ENCODE data around the gene RASIP1.
"Not testable (repeated sequence)": the region's sequence is repeated elsewhere in the genome, so short reads cannot be mapped to it uniquely, and the experiment has no call there.

Gene RASIP1

DNA sequence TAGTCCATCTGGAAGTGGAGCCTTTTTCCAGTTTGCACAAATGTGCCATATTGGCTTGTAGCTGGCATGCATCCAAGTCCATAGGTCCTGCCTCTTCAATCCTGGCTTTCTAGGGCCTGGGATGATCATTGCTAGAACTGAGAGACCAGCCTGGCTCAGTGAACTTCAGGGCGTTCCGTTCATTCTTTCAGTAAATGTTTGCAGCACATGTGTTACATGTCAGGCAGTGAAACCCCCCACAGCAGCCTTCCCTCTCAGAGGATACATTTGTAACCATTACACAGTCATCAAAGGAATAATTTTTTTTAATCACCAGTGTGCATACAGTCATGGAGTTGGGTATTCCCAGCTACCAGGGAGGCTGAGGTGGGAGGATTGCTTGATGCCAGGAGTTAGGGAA, 35.0 kb downstream of the RASIP1 start:
- TF ChIP-seq, protein P1, sequence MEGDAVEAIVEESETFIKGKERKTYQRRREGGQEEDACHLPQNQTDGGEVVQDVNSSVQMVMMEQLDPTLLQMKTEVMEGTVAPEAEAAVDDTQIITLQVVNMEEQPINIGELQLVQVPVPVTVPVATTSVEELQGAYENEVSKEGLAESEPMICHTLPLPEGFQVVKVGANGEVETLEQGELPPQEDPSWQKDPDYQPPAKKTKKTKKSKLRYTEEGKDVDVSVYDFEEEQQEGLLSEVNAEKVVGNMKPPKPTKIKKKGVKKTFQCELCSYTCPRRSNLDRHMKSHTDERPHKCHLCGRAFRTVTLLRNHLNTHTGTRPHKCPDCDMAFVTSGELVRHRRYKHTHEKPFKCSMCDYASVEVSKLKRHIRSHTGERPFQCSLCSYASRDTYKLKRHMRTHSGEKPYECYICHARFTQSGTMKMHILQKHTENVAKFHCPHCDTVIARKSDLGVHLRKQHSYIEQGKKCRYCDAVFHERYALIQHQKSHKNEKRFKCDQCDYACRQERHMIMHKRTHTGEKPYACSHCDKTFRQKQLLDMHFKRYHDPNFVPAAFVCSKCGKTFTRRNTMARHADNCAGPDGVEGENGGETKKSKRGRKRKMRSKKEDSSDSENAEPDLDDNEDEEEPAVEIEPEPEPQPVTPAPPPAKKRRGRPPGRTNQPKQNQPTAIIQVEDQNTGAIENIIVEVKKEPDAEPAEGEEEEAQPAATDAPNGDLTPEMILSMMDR (conservative IDR thresholded peaks at IDR 0.05) = no peak
- TF ChIP-seq ZFX (IDR thresholded peaks at IDR 0.05) = no peak
- H3K27ac ChIP-seq = no peak overlapping the region

DNA sequence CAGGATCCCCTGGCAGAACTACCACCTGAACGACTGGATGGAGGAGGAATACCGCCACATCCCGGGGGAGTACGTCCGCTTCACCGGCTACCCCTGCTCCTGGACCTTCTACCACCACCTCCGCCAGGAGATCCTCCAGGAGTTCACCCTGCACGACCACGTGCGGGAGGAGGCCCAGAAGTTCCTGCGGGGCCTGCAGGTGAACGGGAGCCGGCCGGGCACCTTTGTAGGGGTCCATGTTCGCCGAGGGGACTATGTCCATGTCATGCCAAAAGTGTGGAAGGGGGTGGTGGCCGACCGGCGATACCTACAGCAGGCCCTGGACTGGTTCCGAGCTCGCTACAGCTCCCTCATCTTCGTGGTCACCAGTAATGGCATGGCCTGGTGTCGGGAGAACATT, 37.1 kb downstream of the RASIP1 start:
- no peak overlapping the region for H3K27ac ChIP-seq
- TF ChIP-seq, protein P1 (conservative IDR thresholded peaks at IDR 0.05) = no peak
- TF ChIP-seq ZFX (IDR thresholded peaks at IDR 0.05) = no peak

DNA sequence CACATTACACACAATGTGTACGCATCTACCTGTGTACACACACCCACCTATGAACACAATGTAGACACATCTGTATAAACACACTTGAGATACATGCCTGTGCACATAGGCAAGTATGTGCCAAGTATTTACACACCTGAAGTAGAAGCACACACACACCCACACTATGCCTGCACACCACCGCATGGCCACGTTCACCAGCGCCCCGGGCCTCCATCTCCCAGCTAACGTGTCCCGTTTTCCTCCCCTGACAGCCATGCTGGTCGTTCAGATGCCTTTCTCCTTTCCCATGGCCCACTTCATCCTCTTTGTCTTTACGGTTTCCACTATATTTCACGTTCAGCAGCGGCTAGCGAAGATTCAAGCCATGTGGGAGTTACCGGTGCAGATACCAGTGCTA, 37.7 kb downstream of the RASIP1 start:
- no peak for TF ChIP-seq ZFX (IDR thresholded peaks at IDR 0.05)
- TF ChIP-seq, protein P1 (conservative IDR thresholded peaks at IDR 0.05) = no peak
- no peak overlapping the region for H3K27ac ChIP-seq

DNA sequence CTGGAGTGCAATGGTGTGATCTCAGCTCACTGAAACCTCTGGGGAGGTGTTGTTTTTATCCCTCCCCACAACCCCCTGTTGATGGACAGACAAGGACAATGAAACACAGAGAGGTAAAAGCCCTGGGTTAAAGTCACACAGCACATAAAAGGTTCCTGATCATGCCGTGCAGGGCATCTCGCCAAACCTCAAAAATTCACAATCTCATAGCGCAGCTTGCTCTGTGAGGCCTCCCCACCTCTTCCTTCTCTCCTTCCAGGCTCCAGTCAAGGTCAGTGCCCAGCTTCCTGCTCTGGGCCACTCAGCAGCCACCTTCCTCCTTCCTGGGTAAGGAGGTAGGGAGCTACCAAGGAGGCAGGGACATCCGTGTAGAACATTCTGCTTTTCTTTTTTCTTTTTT, 42.4 kb downstream of the RASIP1 start:
- no peak overlapping the region for H3K27ac ChIP-seq

DNA sequence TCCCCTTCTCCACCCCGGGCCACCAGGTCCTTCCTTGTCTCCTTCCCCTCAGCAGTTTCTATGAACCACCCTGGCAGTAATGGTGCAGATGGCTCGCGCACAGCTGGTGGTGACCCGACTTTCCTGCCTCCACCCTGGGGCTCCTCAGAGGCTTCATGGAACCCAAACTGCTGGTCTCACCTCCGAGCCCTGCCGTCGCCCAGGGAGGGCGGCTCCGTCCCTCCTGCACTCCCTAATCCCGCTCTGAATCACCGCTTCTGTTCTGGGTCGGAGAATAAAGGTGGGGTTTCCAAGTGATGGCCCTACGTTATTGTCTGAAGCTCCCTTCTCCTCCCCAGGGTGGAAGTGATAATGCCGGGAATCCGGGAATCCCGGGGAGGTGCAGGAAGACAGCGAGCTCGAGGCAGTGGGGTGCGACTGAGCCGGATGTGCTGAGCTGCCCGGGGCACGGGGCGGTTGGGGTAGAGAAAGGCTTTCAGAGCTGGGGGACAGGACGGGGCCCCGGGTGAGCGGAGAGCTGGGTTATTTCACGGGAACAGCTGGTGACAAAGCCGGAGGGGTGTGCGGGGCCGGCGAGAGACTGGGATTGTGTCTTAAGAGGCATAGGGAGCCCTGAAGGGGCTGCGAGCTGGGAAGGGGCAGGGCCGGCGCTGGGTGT, 43.9 kb downstream of the RASIP1 start:
- H3K27ac ChIP-seq = no peak overlapping the region
- TF ChIP-seq ZFX (IDR thresholded peaks at IDR 0.05) = no peak
- TF ChIP-seq, protein P1 (conservative IDR thresholded peaks at IDR 0.05) = no peak

More for the DNA sequence above, 42.4 kb downstream of the RASIP1 start:
- TF ChIP-seq ZFX (IDR thresholded peaks at IDR 0.05) = no peak
- TF ChIP-seq, protein P1 (conservative IDR thresholded peaks at IDR 0.05) = no peak

DNA sequence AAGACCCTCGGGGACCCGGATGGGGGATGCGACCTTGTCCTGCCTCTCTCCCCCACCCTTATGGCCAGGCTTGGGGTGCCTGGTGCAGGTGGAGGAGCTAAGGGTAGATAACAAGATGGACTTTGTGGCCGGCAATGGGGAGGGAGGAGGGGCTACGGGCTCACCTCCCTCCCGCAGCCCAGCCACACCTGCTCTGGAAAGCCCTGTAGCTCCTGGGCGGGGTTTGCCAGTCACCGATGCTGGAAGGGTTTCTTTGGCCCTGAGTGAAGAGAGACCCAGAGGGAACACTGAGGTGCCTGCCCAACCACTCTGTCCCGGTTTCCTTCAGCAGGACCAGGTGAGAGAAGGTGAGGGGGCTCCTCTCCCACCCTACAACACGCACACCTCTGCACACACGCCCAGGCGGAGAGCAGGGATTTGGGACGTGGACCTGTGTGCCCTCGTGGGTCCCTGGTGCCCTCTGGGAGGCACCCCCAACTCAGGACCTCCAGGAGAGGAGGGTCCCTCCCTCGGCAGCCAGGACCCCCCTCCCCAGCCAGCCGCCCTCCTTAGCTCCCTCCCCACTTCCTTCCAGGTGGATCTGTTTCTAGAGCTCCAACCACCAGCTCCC, 44.6 kb downstream of the RASIP1 start, which contains the start of gene FUT2:
TSS of gene FUT2 (plus strand) at position 229 of the 610 bp plus-strand sequence. CDS start 6,986 bp downstream, outside the sequence.
- no peak for TF ChIP-seq ZFX (IDR thresholded peaks at IDR 0.05)
- TF ChIP-seq, protein P1 (conservative IDR thresholded peaks at IDR 0.05) = no peak
- H3K27ac ChIP-seq = no peak within 1 kb of the TSS

DNA sequence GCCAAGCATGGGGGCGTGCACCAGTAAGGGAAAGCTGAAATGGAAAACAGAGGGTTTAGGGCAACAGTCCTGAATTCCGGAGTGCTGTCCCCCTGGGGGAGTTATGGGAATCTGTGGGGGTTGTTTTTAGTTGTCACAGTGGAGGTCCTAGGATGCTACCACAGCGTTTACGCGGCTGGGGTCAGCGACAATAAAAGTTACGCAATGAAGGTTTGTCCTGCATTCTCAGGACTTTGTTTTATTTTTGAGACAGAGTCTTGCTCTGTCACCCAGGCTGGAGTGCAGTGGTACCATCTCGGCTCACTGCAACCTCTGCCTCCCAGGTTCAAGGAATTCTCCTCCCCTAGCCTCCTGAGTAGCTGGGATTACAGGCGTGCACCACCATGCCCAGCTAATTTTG, 46.8 kb downstream of the RASIP1 start:
- not testable (repeated sequence) for H3K27ac ChIP-seq

Data from C4-2B (cell line).